GM21619 (cell line): Measurements from ENCODE around the gene SETD2.
A peak's percentile ranks its signal among the peaks of the same experiment; 100 is the strongest.
"Not testable (repeated sequence)": the region's sequence is repeated elsewhere in the genome, so short reads cannot be mapped to it uniquely, and the experiment has no call there.

Source experiments
- ATAC-seq: cut with Tn5 transposase; IDR thresholded peaks from one replicate; pipeline ENCODE4 v1.9.1; 2021; ENCODE audit not compliant: unreplicated experiment

Gene SETD2, protein sequence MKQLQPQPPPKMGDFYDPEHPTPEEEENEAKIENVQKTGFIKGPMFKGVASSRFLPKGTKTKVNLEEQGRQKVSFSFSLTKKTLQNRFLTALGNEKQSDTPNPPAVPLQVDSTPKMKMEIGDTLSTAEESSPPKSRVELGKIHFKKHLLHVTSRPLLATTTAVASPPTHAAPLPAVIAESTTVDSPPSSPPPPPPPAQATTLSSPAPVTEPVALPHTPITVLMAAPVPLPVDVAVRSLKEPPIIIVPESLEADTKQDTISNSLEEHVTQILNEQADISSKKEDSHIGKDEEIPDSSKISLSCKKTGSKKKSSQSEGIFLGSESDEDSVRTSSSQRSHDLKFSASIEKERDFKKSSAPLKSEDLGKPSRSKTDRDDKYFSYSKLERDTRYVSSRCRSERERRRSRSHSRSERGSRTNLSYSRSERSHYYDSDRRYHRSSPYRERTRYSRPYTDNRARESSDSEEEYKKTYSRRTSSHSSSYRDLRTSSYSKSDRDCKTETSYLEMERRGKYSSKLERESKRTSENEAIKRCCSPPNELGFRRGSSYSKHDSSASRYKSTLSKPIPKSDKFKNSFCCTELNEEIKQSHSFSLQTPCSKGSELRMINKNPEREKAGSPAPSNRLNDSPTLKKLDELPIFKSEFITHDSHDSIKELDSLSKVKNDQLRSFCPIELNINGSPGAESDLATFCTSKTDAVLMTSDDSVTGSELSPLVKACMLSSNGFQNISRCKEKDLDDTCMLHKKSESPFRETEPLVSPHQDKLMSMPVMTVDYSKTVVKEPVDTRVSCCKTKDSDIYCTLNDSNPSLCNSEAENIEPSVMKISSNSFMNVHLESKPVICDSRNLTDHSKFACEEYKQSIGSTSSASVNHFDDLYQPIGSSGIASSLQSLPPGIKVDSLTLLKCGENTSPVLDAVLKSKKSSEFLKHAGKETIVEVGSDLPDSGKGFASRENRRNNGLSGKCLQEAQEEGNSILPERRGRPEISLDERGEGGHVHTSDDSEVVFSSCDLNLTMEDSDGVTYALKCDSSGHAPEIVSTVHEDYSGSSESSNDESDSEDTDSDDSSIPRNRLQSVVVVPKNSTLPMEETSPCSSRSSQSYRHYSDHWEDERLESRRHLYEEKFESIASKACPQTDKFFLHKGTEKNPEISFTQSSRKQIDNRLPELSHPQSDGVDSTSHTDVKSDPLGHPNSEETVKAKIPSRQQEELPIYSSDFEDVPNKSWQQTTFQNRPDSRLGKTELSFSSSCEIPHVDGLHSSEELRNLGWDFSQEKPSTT (N-terminal part only)

DNA sequence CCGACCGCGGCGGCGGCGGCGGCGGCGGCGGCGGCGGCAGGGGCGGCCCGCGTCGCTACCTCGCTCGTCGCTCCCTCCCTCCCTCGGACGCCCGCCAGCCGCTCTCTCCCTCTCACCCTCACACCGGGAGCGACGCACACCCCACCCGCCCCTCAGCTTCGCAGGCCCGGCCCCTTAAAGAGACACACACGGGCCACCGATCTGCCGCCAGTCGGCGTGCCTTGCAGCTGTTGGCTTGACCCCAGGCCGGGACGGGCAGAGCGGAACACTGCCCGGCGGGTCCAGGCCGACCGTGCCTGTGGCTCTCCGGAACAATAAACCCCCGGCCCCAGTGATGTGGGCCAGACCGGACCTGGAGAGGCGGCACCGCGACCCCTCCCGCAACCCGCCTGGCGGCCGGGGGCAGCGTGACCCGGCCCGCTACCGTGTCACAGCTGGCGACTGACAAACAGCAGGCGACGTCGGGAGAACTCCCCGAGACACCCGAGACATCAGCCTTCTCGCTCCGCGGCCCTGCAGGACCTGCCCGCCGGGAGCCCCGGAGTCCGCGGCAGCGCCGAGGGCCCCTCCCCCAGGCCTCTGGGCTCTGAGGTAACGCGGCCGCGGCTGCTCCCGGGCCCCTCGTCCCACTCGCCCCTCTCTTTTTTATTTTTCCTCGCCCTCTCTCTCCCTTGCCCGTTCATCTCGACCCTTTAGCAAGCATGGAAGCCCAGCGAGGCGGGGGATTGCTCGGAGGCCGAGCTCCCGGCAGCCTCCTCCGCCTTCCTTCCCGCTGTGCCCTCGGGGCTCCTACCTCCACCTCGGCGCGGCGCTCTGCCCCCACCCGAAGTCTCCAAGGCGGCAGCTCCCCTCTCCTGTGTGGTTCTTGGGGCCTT, at the start of gene SETD2:
SETD2 (minus strand) TSS at position 107 of the 875 bp plus-strand sequence. CDS start 189 bp downstream, outside the sequence.
- ATAC-seq, result peak; percentile 67

DNA sequence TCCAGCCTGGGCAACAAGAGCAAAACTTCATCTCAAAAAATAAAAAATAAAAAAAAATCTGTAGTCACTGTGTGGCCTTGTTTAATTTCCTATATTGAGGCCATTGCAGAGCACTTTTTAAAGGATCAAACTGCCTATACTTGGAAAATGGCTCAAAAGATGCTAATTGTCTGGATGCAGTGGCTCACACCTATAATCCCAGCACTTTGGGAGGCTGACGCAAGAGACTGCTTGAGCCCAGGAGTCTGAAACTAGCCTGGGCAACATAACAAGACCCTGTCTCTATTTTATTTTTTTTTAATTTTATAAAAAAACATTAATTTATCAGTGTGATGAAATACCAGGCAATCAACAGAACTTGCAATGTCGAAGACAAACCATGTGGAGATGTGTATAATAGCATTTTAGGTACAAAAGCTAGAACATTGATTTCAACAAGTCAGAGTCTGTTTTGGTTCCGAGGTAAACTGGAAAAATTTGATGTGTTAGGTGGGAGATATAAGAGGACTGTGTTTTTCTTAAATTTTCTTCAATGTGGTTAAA, 47.0 kb upstream of the SETD2 start:
- no peak for ATAC-seq

DNA sequence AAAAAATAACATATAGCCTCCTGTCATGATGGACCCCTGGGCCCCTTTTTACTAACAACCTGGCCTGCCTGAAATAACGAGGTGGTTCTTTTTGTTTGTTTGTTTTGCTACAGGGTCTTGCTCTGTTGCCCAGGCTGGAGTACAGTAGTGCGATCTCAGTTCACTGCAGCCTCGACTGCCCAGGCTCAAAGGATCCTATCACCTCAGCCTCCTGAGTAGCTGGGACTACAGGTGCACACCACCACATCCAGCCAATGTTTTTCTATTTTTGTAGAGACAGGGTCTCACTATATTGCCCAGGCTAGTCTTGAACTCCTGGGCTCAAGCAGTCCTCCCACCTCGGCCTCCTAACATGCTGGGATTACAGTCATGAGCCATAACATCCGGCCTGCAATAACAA, 42.1 kb upstream of the SETD2 start:
- ATAC-seq, result not testable (repeated sequence)

DNA sequence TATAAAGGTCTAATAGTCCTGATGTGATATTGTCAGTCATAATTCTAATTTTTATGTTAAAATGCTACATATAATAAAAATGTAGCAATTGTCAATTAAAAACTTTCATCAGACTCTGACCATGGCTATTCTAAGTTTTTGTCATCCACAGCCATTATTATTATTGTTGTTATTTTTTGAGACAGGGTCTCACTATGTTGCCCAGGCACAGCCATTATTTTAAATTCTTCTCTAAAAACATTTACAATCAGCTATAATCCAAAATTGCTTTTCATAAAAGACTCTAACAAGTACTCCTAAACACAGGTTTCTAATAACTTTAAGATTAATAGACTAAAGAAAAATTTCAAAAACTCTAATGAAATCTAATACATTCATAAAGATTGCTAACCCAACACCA, 41.0 kb upstream of the SETD2 start:
- no peak for ATAC-seq

GRCh38 chr3:47202542-47202941, 38.6 kb upstream of the SETD2 start:
- no peak for ATAC-seq

GRCh38 chr3:47197287-47197686, 33.4 kb upstream of the SETD2 start:
- ATAC-seq, result no peak

GRCh38 chr3:47194994-47195393, 31.1 kb upstream of the SETD2 start:
- no peak for ATAC-seq

GRCh38 chr3:47193871-47194859, 30.3 kb upstream of the SETD2 start:
- no peak for ATAC-seq

DNA sequence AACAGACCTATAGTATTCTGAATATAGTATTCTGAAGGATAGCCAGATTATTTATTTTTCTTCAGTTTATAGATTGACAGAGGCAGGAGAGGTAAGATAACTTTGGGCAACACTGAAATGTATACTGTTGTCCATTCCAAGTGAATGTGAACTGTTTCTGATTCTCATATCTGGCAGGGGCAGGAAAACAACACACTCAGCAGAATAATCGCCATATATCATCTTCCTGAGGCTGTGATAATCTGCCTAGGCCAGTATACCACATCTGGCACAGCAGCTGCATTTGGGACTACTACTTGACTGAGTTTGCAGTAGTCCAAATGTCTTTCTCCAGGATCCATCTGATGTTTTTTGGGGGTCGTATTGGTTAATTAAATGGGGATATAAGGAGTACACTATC, 22.4 kb upstream of the SETD2 start:
- ATAC-seq, result no peak

GRCh38 chr3:47181685-47182084, 17.8 kb upstream of the SETD2 start:
- not testable (repeated sequence) for ATAC-seq

DNA sequence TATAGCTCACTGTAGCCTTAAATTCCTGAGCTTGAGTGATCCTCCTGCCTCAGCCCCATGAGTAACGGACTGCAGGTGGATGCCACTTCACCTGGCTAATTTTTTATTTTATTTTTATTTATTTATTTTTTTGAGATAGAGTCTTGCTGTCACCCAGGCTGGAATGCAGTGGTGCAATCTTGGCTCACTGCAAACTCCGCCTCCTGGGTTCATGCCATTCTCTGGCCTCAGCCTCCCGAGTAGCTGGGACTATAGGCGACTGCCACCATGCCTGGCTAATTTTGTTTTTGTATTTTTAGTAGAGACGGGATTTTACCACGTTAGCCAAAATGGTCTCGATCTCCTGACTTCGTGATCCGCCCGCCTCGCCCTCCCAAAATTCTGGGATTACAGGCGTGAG, 16.1 kb upstream of the SETD2 start:
- ATAC-seq, result not testable (repeated sequence)

GRCh38 chr3:47176582-47176981, 12.7 kb upstream of the SETD2 start:
- no peak for ATAC-seq

DNA sequence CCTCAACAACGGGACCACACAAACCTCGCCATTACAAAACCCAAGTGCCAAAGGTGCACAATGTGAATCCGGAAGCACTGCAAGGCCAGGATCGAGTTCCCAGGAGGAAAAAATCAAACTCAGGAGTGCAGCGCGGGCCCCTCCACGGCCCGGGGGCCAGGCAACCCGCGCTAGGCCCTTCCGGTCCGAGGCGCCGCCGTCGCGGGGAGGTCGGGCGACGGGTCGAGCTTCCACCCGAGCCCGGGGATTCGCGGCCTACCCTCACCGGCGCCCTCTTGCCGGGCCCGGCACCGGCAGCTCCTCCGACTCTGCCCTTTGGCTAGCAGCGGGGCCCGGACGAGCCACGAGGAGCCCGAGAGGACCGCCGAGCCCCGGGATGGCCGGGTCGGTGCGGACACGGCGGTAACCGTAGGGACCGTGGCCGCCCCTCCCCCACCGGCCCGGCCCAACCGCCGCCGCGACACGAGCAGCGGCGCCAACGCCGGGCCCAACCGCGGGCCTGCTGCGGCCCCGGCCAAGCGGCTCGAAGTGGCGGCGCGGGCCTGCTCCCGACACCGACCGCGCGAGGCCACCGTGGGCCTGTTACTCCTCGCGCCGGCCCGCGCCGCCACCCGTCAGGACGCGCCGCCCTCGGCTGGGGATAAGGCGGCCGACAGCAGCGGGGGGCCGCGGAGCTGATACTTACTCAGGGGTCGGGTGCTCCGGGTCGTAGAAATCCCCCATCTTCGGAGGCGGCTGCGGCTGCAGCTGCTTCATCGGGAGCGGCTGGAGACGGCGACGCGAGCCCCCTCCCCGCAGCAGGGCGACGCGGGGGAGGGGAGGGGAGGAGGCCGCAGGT, 525 bp downstream of the SETD2 start:
- peak; percentile 22 for ATAC-seq

DNA sequence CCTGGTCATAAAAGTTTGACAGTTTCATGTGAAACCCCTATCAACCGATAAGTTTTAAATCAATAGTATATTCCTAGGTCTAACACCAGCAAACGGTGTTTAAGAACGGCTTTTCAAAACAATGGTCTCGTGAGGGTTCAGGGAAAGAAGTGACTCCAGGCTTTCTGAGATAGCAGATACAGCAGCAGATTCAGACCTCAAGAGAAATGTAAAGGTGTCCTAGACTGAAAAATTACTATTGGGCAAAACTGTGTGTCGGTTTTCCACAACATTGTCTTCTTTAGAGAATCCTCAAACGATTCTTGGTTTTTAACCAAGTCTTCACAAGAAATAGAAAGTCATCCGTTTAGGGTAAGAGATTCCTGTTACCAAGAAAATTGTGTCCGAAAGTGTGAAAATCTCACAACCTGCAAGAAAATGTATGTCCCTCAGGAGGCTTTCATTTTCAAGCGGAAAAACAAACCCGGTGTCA, 1.2 kb downstream of the SETD2 start:
- no peak for ATAC-seq

- no peak for ATAC-seq
Observed at GRCh38 chr3:47161983-47162696, 1.8 kb downstream of the SETD2 start.

- ATAC-seq, result no peak
Observed at GRCh38 chr3:47159820-47160219, 4.1 kb downstream of the SETD2 start.

DNA sequence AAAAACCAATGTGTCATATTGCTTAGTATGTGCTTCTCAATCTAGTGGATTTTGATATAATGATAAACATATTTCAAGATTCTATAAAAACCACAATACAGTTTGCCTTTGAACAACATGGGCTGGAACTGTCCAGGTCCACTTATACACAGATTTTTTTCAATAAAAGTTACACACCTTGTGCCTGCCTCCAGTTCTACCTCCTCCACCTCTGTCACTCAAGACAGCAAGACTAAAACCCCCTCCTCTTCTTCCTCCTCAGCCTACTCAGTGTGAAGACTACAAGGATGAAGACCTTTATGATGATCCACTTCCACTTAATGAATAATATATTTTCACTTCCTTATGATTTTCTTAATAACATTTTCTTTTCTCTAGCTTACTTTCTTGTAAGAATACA, 5.7 kb downstream of the SETD2 start:
- no peak for ATAC-seq
